GM18858 (cell line): ENCODE data around the gene HEPACAM.

Experiments
- ATAC-seq: cut with Tn5 transposase; IDR thresholded peaks from one replicate; pipeline ENCODE4 v1.9.1; 2021; ENCODE audit not compliant: unreplicated experiment

The HEPACAM gene

DNA sequence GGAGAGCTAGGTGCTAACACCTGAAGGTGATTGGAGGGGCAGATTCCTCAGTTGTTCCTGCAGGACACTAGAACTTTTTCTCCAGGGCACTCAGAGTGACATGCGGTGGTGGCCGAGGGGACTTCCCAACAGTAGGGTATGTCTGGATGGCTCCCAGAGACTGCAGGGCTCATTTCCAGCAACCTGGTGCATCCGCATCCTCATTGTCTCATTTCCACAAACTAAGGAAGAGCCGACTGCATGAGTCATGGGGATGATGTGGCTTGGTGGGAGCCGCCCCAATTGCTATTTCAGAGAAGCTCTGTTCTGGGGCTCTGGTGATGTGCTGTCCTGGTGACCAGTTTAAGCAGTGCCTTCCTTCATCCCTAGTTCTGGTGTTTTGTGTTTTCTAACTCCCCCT, 35.4 kb downstream of the HEPACAM start:
- no peak for ATAC-seq

DNA sequence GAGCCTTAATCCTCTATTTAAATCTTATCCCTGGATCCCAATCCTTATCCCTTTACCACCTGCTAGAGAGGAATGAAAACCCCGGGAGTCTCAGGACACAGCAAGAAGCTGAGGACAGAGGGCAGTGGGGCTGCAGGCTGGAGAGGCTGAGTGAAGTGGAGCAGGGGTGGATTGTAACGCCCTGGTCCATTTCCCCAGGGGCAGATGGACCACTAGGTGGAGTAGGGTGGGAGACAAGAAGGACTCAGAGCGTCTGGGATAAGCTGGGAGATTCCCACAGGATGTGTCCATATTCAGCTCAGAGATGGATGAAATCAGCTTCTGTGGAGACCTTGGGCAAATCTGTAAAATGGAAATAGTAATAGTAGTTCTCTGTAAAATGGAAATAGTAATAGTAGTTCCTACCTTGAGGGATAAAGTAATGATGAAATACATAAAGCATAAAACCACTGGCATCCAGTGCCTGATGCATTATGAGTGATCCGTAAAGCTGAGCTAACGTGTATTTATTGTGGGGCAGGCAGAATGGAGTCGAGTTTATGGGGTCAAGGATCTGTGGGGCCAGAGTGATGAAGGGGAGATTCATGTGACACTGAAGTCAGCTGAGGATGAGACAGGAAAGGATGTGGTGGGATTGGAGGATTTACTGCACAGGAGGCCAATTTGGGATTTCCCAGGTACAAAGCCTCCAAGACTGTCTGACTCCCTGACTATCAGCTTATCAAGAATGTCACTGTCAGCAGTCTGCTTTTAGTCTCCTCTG, 36.3 kb downstream of the HEPACAM start:
- ATAC-seq: no peak

GRCh38 chr11:124898711-124899110, 37.1 kb downstream of the HEPACAM start:
- ATAC-seq: no peak

- ATAC-seq: no peak
These were observed 37.6 kb downstream of the HEPACAM start for GRCh38 chr11:124898263-124898680.

DNA sequence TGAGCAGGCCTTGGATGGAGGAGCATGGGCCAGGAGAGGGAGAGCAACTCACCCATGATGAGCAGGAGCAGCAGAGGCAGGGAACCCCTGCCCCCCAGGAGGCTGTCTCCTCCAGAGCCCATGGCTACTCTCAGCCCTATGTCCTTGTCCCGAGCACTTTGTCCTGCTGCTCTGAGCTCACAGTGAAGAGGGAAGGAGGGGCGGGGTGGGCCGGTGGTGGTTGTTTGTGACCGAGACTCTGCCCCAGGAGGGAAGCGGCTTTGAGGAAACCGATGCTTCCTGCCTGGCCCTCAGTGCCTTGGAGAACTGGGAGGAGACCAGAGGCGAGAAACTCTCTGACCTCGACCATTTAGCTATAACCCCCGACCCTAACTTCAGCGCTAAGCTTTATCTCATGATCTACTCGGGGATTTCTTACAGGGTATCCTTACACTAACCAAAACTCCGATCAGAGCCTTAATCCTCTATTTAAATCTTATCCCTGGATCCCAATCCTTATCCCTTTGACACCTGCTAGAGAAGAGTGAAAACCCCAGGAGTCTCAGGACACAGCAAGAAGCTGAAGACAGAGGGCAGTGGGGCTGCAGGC, 38.1 kb downstream of the HEPACAM start, which contains the start of gene ROBO4:
TSS of gene ROBO4 (minus strand) at position 192 of the 589 bp plus-strand sequence. CDS start at position 122, 70 bp downstream.
- ATAC-seq: no peak

DNA sequence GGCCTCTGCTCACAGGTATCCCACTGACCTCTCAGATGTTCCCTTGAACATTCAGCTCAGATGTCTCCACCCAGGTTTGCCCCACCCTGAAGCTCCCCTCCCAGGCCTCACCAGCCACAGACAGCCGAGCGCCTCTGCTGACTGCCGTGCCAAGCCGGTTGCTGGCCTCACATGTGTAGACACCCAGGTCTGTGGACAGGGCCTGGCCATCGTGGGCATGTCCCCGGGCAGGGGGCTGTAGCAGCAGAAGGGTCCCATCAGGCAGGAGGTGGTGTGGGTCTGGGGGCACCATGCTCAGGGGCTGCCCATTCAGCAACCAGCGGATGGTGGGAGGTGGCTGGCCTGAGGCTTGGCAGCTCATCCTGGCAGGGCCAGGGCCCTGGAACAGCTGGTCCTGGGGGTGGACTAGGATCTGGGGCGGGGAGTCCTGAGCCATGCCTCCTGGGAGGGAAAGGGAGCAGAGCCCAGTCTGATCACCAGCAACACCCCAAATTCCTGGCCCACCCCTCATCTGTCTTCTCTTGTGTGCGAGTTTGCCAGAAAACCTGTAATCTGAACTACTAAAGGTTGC, 38.9 kb downstream of the HEPACAM start:
- ATAC-seq: no peak

DNA sequence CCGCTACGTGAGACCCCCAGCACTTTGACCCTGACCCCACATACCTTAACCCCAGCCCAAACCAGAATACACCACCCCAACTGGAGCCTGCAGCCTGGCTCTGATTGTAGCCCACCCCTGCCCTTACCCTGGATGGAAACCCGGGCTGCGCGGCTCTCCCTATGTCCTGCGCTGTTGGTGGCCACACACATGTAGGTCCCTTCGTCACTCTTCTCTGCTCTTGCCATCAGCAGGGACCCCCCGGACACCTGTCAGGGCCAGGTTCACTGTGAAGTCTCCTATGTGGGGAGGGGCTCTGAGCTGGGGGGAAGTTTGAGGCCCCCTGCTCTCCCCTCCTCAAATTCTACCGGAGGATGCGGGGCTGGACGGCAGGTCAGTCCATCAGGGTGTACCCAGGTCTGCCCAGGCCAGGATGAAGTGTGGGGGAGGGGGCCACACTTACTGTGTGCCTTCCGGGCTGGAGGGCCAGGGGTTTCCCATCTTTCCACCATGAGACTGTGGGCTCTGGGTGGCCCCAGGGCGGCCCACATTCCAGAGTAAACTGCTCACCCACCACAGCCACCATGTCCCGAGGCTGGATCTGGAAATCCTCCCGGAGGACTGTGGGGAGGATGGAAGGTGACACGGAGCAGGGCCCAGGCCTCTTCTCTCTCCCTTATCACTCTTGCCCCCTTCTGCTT, 39.6 kb downstream of the HEPACAM start:
- no peak for ATAC-seq

DNA sequence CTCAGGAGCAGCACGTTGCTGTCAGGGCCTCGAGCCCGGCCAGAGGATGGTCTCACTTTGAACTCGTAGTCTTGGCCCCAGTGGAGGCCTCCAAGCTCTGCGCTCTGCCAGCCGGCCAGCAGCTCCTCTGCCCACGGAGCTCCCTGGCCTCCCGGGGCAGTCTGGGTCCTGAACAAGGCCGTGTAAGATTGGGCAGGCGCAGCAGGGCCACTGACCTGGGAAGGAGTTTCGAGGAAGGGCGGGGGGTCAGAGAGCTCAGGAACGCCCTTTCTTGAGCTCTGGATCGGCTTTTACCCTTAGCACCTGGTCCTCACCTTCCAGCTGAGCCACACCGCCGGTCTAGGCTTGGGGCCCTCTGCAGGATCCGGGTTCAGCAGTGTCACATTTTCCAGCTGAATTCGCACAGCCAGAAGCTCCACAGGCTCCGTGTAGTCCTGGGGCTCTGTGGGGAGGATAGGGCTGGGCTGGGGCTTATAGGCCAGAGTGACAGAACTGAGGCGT, 40.3 kb downstream of the HEPACAM start:
- ATAC-seq: no peak

- ATAC-seq: no peak
These were observed 41.0 kb downstream of the HEPACAM start for GRCh38 chr11:124894606-124895430.

DNA sequence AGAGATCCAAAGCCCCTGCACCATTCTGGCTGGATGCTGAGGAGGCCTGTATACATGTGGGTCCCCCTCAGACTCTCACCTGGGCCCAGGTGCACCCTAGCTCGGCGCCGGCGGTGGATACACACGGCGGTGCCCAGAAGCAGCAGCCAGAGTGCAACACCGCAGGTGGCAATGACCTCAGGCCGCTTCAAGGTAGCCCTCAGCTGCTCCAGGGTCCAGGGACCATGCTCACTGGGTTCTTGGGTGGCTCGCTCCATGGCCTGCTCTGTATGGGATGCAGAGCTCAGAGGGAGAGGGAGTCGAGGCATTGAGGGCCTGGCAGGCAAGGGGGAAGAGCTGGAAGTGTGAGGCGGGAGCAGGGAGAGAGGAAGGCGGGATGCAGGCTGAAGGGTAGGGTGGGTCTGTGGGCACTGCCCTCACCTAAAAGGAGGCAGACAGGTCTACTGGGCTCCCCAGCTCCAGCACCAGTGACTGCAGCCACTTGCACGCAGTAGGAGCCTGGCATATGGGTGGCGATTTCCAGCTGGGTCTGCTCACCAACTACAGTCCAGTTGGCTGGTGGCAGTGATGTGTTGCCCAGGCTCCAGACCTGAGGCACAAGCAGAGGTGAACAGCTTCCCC, 42.0 kb downstream of the HEPACAM start:
- ATAC-seq: no peak

DNA sequence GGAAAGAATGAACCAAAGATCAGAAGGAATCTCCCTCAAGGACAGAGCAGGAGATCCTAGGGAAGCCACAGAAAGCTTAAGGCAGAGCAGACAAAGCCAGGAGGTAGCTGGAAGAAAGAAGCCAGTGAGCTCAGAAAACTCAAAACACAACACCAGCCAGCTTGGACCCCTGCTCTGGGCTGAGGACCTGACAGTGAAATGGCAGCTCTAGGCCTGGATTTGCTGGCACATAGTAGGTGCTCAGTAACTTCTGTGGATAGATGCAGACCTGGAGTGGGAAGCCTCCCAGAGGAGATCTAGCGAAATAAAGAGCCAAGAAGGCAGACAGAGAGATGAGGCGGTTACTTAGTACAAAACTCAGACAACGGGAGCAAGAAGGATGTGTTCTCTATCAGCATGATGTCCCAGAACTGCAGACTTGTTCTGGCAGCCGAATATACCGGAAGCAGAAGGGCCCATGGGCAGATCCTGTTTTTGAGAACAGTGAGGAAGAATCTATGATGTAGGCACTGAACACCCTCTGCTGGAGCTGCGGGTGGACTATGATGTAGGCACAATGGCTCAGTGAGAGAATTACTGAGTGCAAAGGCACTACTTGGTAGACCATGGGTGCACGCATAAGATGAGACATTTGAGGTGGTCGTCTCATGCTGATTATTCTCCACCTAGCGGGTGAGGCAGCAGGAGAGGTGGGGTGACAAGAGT, 42.9 kb downstream of the HEPACAM start:
- ATAC-seq: no peak

DNA sequence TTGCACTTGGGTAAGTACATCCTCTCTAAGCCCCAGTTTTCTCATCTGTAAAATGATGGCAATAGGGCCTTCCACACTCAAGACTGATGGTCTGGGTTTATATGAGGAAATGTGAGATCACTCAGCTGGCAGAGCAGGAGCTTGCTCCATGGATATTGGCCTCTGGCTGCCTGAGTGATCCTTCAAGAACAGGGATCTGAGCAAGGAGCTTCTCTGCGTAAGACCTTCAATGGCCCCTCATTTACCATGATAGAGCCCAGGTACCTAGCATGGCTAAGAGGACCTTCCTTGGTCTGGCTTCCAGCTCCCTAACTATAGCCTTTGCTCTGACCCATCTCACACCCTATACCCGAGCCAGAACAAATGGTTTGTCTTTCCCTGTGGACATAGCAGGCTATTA, 43.7 kb downstream of the HEPACAM start:
- no peak for ATAC-seq

DNA sequence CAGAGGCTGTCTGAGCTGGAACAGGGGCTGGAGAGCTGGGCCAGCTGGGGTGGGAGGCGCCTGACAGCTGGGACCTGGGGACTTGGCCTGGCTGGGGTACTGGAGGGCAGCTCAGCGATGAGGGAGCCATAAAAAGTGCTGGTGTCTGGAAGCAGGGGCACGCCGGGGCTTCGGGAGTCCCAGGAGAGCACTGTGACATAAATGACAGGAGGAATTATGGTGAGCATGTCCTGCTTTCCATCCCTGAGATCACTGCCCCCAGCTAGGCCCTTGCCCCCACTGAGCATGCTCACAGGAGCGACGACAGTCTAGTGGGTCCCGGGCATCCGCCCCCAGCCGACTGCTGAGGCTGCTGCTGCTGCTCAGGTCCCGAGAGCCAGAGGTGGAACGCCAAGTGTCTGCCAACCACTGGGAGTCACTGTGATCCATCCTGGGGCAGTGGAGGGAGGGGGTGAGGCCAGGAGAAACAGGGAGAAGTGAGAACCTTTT, 44.4 kb downstream of the HEPACAM start:
- ATAC-seq: no peak

GRCh38 chr11:124890683-124891372, 45.0 kb downstream of the HEPACAM start:
- no peak for ATAC-seq

GRCh38 chr11:124890151-124890550, 45.7 kb downstream of the HEPACAM start:
- no peak for ATAC-seq

- no peak for ATAC-seq
These were observed 46.4 kb downstream of the HEPACAM start for GRCh38 chr11:124889191-124890091.

DNA sequence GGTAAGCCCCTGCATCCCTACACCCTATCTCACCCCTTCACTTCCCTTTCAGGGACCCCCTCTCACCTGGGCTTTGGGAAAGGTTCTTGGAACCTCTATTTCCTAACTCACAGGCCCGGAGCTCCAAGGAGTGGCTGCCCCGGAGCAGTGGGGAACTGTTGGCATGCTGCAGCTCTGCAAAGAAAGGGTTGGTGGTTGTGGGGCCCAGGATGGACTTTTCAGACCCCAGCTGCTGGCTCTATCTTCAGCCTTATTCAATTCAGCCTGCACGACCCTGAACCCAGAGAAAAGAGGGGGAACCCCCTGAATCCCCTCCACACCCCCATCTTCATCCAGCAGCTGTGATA, 48.2 kb downstream of the HEPACAM start:
- ATAC-seq: no peak
